K562 (cell line): ENCODE measurements around the gene TNFAIP8L1. TPM values are rescaled to one million over a fixed set of nuclear protein-coding genes. Genes with fewer than 3 reads are reported as not detected.

ENCODE experiments used
- ATAC-seq: fragments of 200-7000 bp; cut with Tn5 transposase; 3 replicates; pipeline ENCODE4 v1.9.1; 2020; ENCODE audit warnings: moderate library complexity
- BruUV-seq: library from RNA; stranded (reverse); fragments of 400-500 nt; replicated peaks from 2 replicates; lab custom pipeline; 2021; lab: Mats Ljungman, UMichigan
- CTCF ChIA-PET: fragments of 300-600 bp; formaldehyde crosslinking; extraction: SDS; loops from one replicate; lab custom pipeline; 2021; ENCODE audit warnings: low intra/inter-chr PET ratio; lab: Yijun Ruan, JAX
- POLR2A ChIA-PET: fragments of 300-600, 350-650 bp; sonication (Branson Sonifier 250); formaldehyde crosslinking; extraction: SDS; loops from one replicate; lab custom pipeline; 2021; ENCODE audit warnings: antibody characterized with exemption, inconsistent platforms; lab: Yijun Ruan, JAX
- DNase-seq, 4 experiments: peaks; one replicate each; pipeline versions ENCODE4 v3.0.0 to v3.0.0-alpha.2; 2011 to 2018; ENCODE audit warnings: low spot score in 3 of 4, mixed read lengths in 3 of 4; ENCODE audit errors: extremely low read depth in 1 of 4
- FAIRE-seq: peaks from 2 replicates; lab custom pipeline; 2011; peaks lifted over from hg19 to GRCh38; lab: Jason Lieb, UNC
- H2AFZ ChIP-seq: 2 replicates; pipeline ENCODE4 v1.6.0; 2011; ENCODE audit warnings: low read depth, low read length, control low read depth, inconsistent platforms
- H3K27ac ChIP-seq: fragments of 200-600 bp; 3 replicates; pipeline ENCODE4 v1.8.0; 2011; ENCODE audit warnings: low read depth, mild to moderate bottlenecking, control low read depth, inconsistent platforms, low read length, moderate library complexity, mixed read lengths; ENCODE audit errors: extremely low read depth
- H3K27me3 ChIP-seq, 2 experiments: fragments of 300-600 bp in 1 of 2; 2 replicates in 1 of 2; 3 replicates in 1 of 2; pipeline versions ENCODE4 v1.6.0 to v1.8.0; 2011; ENCODE audit warnings: inconsistent platforms in 2 of 2, low read length in 2 of 2, mild to moderate bottlenecking in 1 of 2, mixed read lengths in 1 of 2, moderate library complexity in 1 of 2; ENCODE audit not compliant: control insufficient read depth in 2 of 2, insufficient read depth in 2 of 2
- H3K36me3 ChIP-seq: fragments of 300-600 bp; 3 replicates; pipeline ENCODE4 v1.8.0; 2011; ENCODE audit warnings: mild to moderate bottlenecking, low read length, inconsistent platforms; ENCODE audit not compliant: control insufficient read depth, insufficient read depth
- H3K4me1 ChIP-seq, 2 experiments: fragments of 200-600 bp in 1 of 2; replicated peaks in 1 of 2; 2 replicates in 1 of 2; 3 replicates in 1 of 2; pipeline versions ENCODE4 v1.5.1 to v1.8.0; 2011; ENCODE audit warnings: inconsistent platforms in 2 of 2, low read length in 2 of 2, mild to moderate bottlenecking in 1 of 2, mixed read lengths in 1 of 2, moderate library complexity in 1 of 2; ENCODE audit not compliant: control insufficient read depth in 2 of 2, insufficient read depth in 2 of 2
- H3K4me2 ChIP-seq: 2 replicates; pipeline ENCODE4 v1.6.1; 2011; ENCODE audit warnings: low read length, control low read depth, inconsistent platforms, mixed read lengths; ENCODE audit not compliant: insufficient read depth
- H3K4me3 ChIP-seq: fragments of 200-600 bp; sonication (generic), shearing (Covaris generic); 2 replicates; pipeline ENCODE4 v1.5.1; 2016; ENCODE audit warnings: control low read depth, inconsistent platforms
- H3K79me2 ChIP-seq: fragments of 200-600 bp; 3 replicates; pipeline ENCODE4 v1.8.0; 2011; ENCODE audit warnings: low read length, inconsistent platforms; ENCODE audit not compliant: control insufficient read depth, insufficient read depth
- H3K9ac ChIP-seq, 2 experiments: 2 replicates each; pipeline versions ENCODE4 v1.6.0 to v1.6.1; 2011; ENCODE audit warnings: low read depth in 2 of 2, low read length in 2 of 2, control low read depth in 1 of 2, inconsistent platforms in 1 of 2, mild to moderate bottlenecking in 1 of 2, mixed read lengths in 1 of 2; ENCODE audit not compliant: insufficient read depth in 1 of 2
- H3K9me1 ChIP-seq: one replicate; pipeline ENCODE4 v1.6.0; 2011; ENCODE audit warnings: inconsistent platforms, mild to moderate bottlenecking, low read length, moderate library complexity; ENCODE audit not compliant: control insufficient read depth, insufficient read depth
- H3K9me3 ChIP-seq: replicated peaks from 2 replicates; pipeline ENCODE4 v1.5.1; 2011; ENCODE audit warnings: low read depth, low read length, inconsistent platforms; ENCODE audit not compliant: control insufficient read depth, insufficient read depth
- H4K20me1 ChIP-seq: replicated peaks from 2 replicates; pipeline ENCODE4 v1.6.1; 2011; ENCODE audit warnings: low read length, inconsistent platforms, mixed read lengths; ENCODE audit not compliant: control insufficient read depth, insufficient read depth
- ATF1 ChIP-seq, 2 experiments: fragments of 450-650 bp in 1 of 2; IDR thresholded peaks; 2 replicates each; pipeline ENCODE4 v1.6.1; 2016; ENCODE audit warnings: missing compliant biosample characterization in 1 of 2, missing genetic modification characterization in 1 of 2
- EGR1 ChIP-seq: fragments of 450-650 bp; conservative IDR thresholded peaks from 2 replicates; pipeline ENCODE4 v1.6.1; 2017; ENCODE audit warnings: mild to moderate bottlenecking
- FOXM1 ChIP-seq, 2 experiments: fragments of 450-650 bp in 1 of 2; sonication (generic) in 1 of 2; formaldehyde crosslinking in 1 of 2; IDR thresholded peaks; 2 replicates each; pipeline versions ENCODE4 v1.6.1 to v1.9.0; 2017 to 2022; ENCODE audit warnings: low read depth in 2 of 2, mild to moderate bottlenecking in 2 of 2, missing genetic modification reagents in 1 of 2, moderate library complexity in 1 of 2
- HNRNPK ChIP-seq: fragments of 200-400 bp; formaldehyde crosslinking; IDR thresholded peaks from one replicate; pipeline ENCODE4 v1.6.1; 2018; ENCODE audit warnings: mild to moderate bottlenecking, low read depth, low read length; ENCODE audit not compliant: poor library complexity, severe bottlenecking
- KAT8 ChIP-seq: fragments of 450-650 bp; IDR thresholded peaks from 2 replicates; pipeline ENCODE4 v1.6.1; 2016; ENCODE audit warnings: low read depth, mild to moderate bottlenecking
- KLF10 ChIP-seq: fragments of 250-450 bp; sonication (Bioruptor Pico); IDR thresholded peaks from 2 replicates; pipeline ENCODE4 v1.6.1; 2021; ENCODE audit warnings: matching md5 sums
- POLR2AphosphoS5 ChIP-seq: IDR thresholded peaks from 2 replicates; pipeline ENCODE4 v1.6.1; 2011; ENCODE audit warnings: mild to moderate bottlenecking, low read depth, low read length, moderate library complexity; ENCODE audit not compliant: control insufficient read depth, insufficient read depth
- POLR2G ChIP-seq: fragments of 200-400 bp; formaldehyde crosslinking; IDR thresholded peaks from 2 replicates; pipeline ENCODE4 v1.6.1; 2017; ENCODE audit warnings: low read depth, mild to moderate bottlenecking, antibody characterized with exemption, low read length, moderate library complexity
- PRMT5 ChIP-seq: sonication (generic); formaldehyde crosslinking; IDR thresholded peaks from 2 replicates; pipeline ENCODE4 v1.5.0; 2020; ENCODE audit warnings: missing genetic modification reagents
- RBFOX2 ChIP-seq: fragments of 200-400 bp; formaldehyde crosslinking; IDR thresholded peaks from 2 replicates; pipeline ENCODE4 v1.6.1; 2017; ENCODE audit warnings: low read depth, mild to moderate bottlenecking, low read length, moderate library complexity
- ZNF766 ChIP-seq: fragments of 200-800 bp; sonication (Bioruptor generic); conservative IDR thresholded peaks from 2 replicates; pipeline ENCODE4 v1.6.1; 2016; ENCODE audit warnings: missing genetic modification characterization, missing compliant biosample characterization
- WGBS: fragments of 100-300 bp; shearing (Covaris generic); methylation state at CpG from one replicate; pipeline ENCODE4 v1.1.6; 2016; ENCODE audit warnings: low coverage, mixed read lengths; ENCODE audit not compliant: insufficient coverage; ENCODE audit errors: missing lambda C conversion rate; 5-methylcytosine and 5-hydroxymethylcytosine counted together
- in situ Hi-C: fragments of 300-500 bp; cut with MboI; formaldehyde crosslinking; loops from 4 replicates; pipeline ENCODE4 v1.15.0; 2018; ENCODE audit warnings: inconsistent platforms, mixed read lengths
- intact Hi-C: fragments of 100-400 bp; cut with micrococcal nuclease; formaldehyde crosslinking; loops from 2 replicates; pipeline ENCODE4 v1.14.2; 2022
- polyA plus RNA-seq, 8 experiments: library from polyadenylated mRNA; depleted of rRNA in 4 of 8; stranded (reverse) in 5 of 8; unstranded in 3 of 8; fragments of >200 nt; fragmentation: Nextera tagmentation in 2 of 8; fragmentation: Illumina TruSeq in 1 of 8; extraction: Ambion mirVana in 2 of 8; extraction: Trizol in 1 of 8; gene quantifications; 2 replicates each; pipeline versions ENCODE4 v1.2.1 to v1.2.3, GENCODE V29; 2011 to 2014; ENCODE audit warnings: inconsistent platforms in 1 of 8, missing spikeins in 1 of 8
- total RNA-seq, 7 experiments: library from RNA; depleted of rRNA in 6 of 7; stranded (reverse); fragments of >200 nt in 6 of 7; fragmentation: Illumina TruSeq in 2 of 7; extraction: Trizol in 2 of 7; gene quantifications; 2 replicates each; pipeline versions ENCODE4 v1.2.1 to v1.2.3, GENCODE V29; 2011 to 2021; ENCODE audit warnings: low replicate concordance in 1 of 7
- TF ChIP-seq, protein P1 (sequence below): sonication (generic); IDR thresholded peaks from 2 replicates; pipeline ENCODE4 v1.6.1; 2016

Gene TNFAIP8L1
- total and polyA plus RNA-seq, 9 of the 15 experiments (the other 6 are each of a cell fraction or from before 2014, with no cell fraction given), result 0.69 to 9.3 (median 4.9) TPM

DNA sequence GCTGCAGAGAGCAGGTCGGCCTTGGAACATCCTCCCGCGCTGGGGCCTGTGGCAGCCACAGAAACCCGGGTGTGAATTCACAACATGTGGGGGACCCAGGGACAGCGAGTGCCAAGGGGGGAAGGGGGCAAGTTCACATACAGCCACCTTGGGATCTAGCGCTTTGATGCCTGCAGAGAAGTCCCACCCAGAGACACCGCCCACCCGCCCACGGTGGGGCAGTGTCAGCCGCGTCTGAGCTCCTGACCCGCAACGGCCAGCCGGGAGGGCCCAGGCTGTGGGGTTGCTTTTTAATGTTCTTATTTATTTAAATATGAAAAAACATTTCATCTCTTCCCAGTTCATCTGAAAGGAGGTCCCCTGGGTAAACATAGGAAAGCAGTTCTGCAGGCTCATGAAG, 17.9 kb downstream of the TNFAIP8L1 start:
- no peak overlapping the region for H3K27ac ChIP-seq
- WGBS, result 89% methylated on average over 10 of the region's 14 CpGs
- DNase-seq (no peak), ATAC-seq (no peak), FAIRE-seq (no peak)
- ChIA-PET CTCF (no interaction called here), POLR2A (interaction anchor here (0.7 to 1.0 kb wide), 4 partner anchors 11 to 77 kb away, joined by 3 read pairs; no protein-coding TSS in a partner anchor)
- no peaks in the 10 kb centered on the region for H3K79me2 ChIP-seq
- H2AFZ ChIP-seq, result no peak overlapping the region
- no peak overlapping the region for H3K4me3 ChIP-seq
- peaks cover 73% of the 10 kb centered on the region for H3K36me3 ChIP-seq
- H3K9me1 ChIP-seq, result peaks cover 5% of the 10 kb centered on the region
- H3K4me2 ChIP-seq, result no peak overlapping the region
- no peak overlapping the region for H3K9ac ChIP-seq
- H3K4me1 ChIP-seq, result peaks cover 11 to 18% of the 10 kb centered on the region in 2 experiments; a peak in 3 of 5 replicates
- no TSS peak for BruUV-seq
- no peak for TF ChIP-seq ZNF766
- TF ChIP-seq POLR2AphosphoS5, result 0 out of 2 replicates have a peak, but pooled peaks have one; percentile 24
- no peak for TF ChIP-seq FOXM1 (IDR thresholded peaks at IDR 0.05; ENCODE audit: low read depth)
- no peak for TF ChIP-seq FOXM1 (CRISPR knock-in tag; IDR thresholded peaks at IDR 0.05; ENCODE audit: low read depth)
- TF ChIP-seq POLR2G, result peak; percentile 56; the same call in 1 of the 2 replicates
- TF ChIP-seq RBFOX2, result peak; percentile 57; the same call in 1 of the 2 replicates
- no peak for TF ChIP-seq KAT8
- TF ChIP-seq KLF10 (CRISPR knock-in tag), result no peak
- TF ChIP-seq HNRNPK, result no peak
- TF ChIP-seq EGR1, result peak; percentile 42; the same call in 1 of the 2 replicates
- no peak for TF ChIP-seq PRMT5 (CRISPR knock-in tag)
- TF ChIP-seq, protein P1, sequence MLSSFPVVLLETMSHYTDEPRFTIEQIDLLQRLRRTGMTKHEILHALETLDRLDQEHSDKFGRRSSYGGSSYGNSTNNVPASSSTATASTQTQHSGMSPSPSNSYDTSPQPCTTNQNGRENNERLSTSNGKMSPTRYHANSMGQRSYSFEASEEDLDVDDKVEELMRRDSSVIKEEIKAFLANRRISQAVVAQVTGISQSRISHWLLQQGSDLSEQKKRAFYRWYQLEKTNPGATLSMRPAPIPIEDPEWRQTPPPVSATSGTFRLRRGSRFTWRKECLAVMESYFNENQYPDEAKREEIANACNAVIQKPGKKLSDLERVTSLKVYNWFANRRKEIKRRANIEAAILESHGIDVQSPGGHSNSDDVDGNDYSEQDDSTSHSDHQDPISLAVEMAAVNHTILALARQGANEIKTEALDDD, result no peak
- TF ChIP-seq ATF1 (CRISPR knock-in tag; IDR thresholded peaks at IDR 0.05), result no peak
- TF ChIP-seq ATF1 (tag; IDR thresholded peaks at IDR 0.05), result no peak
- H3K27me3 ChIP-seq, result no peaks in the 10 kb centered on the region
- intact Hi-C loops (no loop called here), in situ Hi-C loops (no loop called here)
- no peaks in the 10 kb centered on the region for H3K9me3 ChIP-seq
- peaks cover 3% of the 10 kb centered on the region; the same call in 1 of the 2 replicates for H4K20me1 ChIP-seq
